ENCODE results near the gene CIROP.

Gene CIROP

GRCh38 chr14:23056145-23056955 lies 48.4 kb downstream of the CIROP start:
- intact Hi-C loops (cut with DNase I) = no loop called here
- DNase-seq = peak in 7 of 10 donors; percentile 32 to 91 (median 49)

- intact Hi-C loops (cut with DNase I) = no loop called here
- DNase-seq = peak in 4 of 10 donors; percentile 41 to 90 (median 62)
These were observed 49.1 kb downstream of the CIROP start for GRCh38 chr14:23055621-23056144.

GRCh38 chr14:23055147-23055550 lies 49.6 kb downstream of the CIROP start:
- DNase-seq = no peak
- intact Hi-C loops (cut with DNase I) = no loop called here

GRCh38 chr14:23054000-23054811 lies 50.6 kb downstream of the CIROP start:
- peak in 5 of 10 donors; percentile 28 to 91 (median 46) for DNase-seq
- intact Hi-C loops (cut with DNase I) = no loop called here

- DNase-seq = no peak
These were observed 51.4 kb downstream of the CIROP start for GRCh38 chr14:23053426-23053825.

GRCh38 chr14:23052671-23053070 lies 52.1 kb downstream of the CIROP start:
- intact Hi-C loops (cut with DNase I) = no loop called here
- DNase-seq = no peak

More at GRCh38 chr14:23053426-23053825, 51.4 kb downstream of the CIROP start:
- intact Hi-C loops (cut with DNase I) = no loop called here

GRCh38 chr14:23052182-23052623 lies 52.6 kb downstream of the CIROP start:
- intact Hi-C loops (cut with DNase I) = no loop called here
- peak; percentile 31 to 95 (median 54) for DNase-seq

GRCh38 chr14:23051141-23052057 lies 53.4 kb downstream of the CIROP start:
- DNase-seq = peak in 1 of 10 donors; percentile 47
- intact Hi-C loops (cut with DNase I) = no loop called here

Measured in posterior cingulate gyrus (tissue), 11 donors.